NK-92 treated with Interleukin-12 subunit alpha and Interleukin-12 subunit beta, amount 100 ng/mL, for 24 hours (cell line): Measurements from ENCODE around the gene KLC3.
"Not testable (repeated sequence)": the region's sequence is repeated elsewhere in the genome, so short reads cannot be mapped to it uniquely, and the experiment has no call there.

Experiments
- DNase-seq: peaks from one replicate; lab custom pipeline; 2025; lab: John Stamatoyannopoulos, UW

Gene KLC3

DNA sequence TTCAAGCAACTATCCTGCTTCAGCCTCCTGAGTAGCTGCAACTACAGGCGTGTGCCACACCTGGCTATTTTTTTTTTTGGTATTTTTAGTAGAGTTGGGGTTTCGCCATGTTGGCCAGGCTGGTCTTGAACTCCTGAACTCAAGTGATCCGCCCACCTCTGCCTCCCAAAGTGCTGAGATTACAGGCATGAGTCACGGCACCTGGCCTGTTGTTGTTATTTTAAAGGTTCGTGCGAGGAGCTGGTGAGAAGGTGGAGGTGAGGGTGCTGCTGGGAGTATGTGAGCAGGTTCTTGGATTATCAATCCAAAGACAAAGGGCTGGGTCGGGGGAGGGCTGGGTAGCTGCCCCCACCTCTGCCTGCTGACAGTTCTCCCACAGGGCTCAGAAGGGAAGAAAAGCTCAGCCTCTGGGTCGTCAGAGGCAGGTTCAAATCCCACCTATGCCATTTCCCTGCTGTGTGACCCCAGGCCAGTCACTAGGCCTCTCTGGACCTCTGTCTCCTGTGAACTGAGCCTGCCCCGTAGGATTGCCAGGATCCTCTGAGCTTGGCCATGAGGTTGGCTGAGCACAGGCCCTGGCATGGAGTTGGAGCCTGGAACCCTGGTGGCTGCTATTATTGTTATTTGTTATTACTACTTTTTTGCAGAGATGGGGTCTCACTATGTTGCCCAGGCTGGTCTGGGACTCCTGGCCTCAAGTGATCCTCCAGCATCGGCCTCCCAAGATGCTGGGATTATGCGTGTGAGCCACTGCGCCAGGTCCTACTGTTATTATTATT is 19.4 kb upstream of the KLC3 start:
- DNase-seq: no peak

DNA sequence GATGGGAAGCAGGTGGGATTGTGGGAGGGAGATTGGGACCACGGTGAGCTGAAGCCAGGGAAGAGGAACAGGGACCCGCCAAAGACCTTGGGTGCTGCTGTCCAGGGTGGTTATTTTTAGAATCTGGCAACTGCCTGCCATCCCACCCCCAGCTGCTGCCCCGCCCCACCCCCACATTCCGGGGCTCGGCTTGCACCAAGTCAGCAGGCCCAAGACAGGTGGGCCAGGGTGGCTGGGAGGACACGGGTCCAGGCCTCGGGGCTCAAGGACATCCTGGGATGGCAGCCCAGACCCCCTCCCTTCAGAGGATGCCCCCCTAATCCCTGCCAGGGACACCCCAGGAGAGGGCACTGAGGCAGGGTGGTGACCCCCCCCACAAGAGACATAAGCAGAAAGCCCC is 18.7 kb upstream of the KLC3 start:
- no peak for DNase-seq

DNA sequence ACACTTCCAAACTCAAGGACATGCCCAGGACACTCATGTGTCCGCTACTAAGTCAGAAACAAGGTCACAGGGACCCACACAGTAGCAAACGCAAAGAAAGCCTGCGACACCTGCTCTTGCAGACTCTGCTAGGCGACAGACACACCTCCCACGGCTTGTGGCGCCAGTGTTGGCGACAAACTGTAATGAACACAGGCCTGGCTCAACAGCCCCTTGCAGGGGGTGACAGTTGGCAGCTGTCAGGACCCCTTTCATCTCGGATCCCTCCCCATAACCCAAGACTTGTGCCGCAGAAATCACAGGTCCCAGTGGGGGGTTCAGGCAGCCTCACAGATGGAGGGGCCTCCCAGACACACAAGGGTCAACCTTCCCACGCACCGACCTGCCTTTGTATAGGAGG is 18.2 kb upstream of the KLC3 start:
- no peak for DNase-seq

DNA sequence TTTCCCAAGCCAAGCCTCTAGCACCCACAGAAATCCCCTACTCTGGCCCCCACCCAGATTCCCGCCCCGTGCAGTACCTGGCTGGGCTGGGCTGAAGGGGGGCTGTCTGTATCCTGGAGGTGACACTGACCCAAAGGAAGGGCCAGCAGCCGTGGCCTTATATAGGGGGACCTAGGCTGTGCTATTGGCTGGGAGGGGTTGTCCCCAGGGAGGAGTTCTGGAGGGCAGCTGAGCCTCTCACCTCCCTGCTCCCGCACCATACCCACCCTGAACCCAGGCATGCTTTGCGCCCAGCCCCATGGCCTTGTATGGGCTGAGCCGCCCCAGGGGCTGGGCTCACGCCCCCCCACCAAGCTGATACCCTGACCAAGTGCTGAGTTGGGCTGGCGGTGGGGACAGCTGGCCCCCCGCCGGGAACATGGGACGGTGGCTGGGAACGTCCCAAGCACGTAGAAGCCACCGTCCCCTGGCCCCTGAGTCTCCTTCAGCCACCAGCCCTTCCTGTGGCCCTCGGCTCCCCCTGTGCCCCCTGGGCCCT is 17.7 kb upstream of the KLC3 start, which contains the start of gene CKM:
CKM (minus strand) TSS at position 132 of the 538 bp plus-strand sequence. CDS start 3,162 bp downstream, outside the sequence.
- DNase-seq: no peak

DNA sequence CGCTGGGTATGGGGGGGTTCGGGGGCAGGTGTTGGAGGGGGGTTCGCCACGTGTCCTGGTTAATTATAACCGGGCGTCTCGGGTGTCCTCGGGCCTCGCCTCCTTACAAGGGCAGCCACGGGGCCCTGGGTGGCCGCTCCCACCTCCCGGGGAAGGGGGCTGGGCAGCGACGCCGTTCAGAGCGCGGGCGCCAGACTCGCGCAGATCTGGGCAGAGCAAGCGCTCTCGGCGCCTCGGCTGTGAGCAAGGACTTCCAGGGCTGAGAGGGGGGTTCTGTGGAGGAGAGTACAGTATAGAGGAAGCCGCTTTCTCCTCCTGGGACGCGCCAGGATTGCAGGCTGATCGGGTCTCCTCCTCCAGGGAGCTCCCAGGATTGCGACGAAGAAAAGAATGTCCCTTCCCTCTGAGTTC is 16.9 kb upstream of the KLC3 start:
- no peak for DNase-seq

DNA sequence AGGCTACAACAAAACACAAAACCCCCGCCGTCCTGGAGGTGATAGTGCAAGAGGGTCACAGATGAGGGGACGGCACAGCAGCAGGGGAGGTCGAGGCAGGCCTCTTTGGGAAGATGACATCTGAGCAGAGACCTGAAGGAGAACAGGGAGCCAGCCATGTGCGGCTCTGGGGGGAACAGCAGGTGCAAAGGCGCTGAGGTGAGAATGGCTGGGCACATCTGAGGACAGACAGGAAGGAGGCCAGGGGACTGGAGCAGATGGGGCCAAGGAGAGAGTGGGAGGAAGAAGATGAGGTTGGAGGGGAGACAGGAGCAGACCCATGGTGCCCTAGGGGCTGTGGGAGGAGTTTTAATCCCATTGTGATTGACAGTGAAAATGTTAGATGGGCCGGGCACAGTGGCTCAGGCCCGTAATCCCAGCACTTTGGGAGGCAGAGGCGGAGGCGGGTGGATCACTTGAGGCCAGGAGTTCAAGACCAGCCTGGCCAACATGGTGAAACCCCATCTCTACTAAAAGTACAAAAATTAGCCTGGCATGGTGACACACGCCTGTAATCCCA is 16.1 kb upstream of the KLC3 start:
- DNase-seq: no peak

DNA sequence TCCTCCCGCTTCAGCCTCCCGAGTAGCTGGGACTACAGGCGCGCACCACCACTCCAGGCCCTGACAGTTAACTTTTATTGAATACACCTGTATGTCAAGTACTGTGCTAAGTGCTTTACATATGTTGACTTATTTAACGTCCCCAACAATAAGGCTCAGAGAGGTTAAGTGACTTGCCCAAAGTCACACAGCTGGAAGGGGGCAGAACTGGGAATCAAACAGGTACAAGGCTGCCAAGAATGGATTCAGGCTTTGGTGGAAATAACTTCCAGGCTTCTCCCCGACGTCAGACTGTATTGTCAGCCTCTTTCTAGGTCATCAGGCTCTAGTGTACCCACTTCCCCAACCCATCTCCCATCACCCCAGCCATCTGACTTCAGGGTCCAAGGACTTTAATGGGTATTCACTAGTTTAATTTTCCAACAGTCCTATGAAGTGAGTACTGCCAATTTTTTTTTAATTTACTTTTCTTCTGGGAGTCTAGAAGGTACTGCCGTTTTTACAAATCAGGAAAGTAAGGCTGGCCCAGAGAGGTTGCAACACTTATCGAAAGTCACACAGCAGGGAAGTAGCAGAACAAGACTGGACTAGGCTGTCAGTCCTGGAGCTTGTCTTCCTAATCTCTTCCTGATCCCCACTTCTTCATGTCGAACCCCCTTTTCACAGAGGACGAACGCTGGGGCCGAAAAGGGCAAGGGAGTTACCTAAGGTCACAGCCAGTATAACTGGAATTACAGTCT is 13.0 kb upstream of the KLC3 start:
- no peak for DNase-seq

DNA sequence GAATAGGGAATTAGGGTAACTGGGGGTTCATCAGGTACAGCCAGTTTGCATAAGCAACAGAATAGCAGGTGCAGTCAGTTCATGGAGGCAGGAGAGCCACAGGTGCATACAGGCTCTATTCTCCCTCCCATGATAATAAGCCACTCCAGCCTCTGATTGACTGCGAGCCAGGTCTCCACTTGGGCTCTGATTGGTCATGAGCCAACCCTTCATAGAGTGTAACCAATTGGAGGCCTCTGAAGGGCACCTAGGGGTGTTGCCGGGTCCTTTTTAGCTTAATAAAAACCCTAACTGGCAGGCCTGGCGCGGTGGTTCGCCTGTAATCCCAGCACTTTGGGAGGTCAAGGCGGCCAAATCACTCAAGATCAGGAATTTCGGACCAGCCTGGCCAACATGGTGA is 9.1 kb upstream of the KLC3 start:
- no peak for DNase-seq

DNA sequence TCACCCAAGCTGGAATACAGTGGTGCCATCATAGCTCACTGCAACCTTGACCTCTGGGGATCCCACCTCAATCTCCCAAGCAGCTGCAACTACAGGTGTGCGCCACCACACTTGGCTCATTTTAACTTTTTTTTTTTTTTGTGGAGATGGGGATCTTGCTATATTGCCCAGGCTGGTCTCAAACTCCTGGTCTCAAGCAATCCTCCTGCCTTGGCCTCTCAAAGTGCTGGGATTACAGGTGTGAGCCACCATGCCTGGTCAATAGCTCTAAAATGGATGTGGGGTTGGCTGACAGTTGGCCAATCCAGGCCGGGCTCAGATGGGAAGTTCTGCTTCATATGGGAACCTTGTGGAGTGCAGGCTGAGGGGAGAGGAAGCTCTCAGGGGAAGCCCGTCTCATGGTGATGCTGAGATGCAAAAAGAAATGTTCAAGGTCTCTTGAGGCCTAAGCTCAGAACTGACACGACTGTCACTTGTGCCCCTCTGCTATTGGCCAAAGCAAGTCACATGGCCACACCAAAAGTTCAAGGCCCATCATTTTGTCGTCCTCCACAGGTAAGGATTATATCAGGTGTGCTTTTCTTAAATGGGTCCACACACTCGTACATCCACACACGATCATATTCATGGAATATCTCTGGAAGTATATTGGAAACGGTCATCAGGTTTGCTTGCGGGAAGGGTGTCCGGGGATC is 6.8 kb upstream of the KLC3 start:
- DNase-seq: no peak

DNA sequence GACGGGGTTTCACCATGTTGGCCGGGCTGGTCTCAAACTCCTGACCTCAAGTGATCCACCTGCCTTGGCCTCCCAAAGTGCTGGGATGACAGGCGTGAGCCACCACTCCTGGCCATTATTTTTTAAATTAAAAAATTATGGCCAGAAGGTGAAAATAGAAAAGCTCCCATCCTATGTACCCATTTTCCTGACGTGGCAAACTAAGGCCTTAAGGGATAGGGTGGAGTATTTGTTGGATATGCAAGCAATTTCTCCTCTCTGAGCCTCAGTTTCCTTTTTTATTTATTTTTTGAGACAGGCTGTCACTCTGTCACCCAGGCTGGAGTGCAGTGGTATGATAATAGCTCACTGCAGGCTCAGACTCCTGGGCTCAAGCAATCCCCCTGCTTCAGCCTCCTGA is 5.7 kb upstream of the KLC3 start:
- not testable (repeated sequence) for DNase-seq

DNA sequence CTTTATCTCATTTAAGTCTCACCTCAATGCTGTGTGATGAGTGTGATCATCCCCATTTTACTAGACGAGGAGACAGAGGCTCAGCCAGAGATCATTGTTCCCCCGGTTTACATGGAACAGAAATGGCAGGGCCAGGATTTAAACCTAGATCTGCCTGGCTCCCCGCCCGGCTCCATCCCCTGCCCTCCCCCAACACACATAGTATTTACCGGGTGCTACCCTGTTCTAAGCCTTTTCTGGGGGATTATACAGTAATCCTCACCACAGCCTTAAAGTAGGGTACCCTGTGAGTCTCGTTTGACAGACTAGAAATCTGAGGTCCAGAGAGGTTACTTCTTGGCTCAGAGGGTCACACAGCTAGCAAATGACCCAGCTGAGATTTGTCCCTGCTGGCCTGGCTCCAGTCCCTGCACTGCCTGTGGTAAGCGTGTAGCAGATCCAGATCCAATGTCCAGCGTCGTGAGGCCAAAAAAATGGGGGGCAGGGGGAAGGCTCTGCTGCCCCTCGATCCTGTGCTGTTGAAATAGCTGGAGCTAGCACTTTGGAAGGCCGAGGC is 3.8 kb upstream of the KLC3 start:
- DNase-seq: no peak

DNA sequence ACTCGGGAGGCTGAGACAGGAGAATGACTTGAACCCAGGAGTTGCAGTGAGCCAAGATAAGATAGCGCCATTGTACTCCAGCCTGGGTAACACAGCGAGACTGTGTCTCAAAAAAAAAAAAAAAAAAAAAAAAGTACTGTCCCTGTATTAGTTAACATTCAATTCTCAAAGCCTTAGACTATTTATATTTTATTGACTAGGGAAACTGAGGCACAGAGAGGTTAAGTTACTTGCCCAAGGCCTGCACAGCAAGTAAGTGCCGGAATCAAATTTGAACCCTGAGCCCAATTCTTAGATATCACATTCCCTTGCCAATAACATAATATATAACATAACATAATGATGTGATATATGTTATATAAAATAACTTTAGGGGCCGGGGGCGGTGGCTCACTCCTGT is 921 bp upstream of the KLC3 start:
- DNase-seq: no peak

DNA sequence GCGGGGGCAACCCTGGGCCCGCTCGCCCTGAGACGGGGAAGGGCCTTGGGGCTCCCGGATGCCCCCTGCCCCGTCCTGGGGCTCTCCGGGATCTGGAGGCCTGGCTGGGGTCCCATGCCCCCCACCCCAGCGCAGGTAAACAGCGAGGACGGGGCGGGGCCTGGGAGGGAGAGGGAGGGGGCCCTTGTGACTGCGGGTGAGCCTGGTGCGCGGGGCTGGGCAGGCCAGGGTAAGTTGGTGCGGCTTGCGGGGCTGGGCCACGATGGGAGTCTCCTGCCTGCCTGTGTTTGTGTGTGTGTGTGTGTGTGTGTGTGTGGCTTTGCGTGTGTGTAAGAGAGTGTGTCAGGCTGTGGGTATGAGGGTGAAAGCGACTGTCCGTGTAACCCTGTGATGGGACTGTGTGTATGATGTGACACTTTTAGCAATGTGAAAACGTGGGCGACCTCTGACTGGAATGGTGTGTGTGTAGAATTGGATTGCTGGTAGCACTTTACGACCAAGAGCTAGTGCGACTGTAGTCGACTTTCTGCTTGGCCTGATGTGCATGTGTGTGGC is 426 bp downstream of the KLC3 start:
- DNase-seq: no peak

DNA sequence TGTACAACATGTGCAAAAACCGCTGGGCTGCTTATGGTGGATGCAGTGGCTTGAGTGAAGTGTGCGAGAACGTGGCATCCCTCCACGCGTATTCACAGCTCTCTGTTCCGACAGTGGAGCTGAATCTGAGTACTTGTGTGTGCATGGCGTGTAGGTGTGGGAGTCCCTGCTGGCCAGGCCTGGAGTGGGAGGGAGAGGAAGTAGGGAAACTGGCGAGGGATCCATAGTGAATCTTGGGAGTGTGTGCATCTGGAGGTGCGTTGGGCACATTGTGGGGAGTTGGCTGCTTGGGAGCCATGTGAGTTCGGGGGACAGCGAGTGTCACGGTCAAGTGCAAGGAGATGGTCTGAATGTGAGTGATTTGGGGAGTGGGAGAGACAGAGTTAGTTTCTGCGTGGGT is 2.4 kb downstream of the KLC3 start:
- DNase-seq: no peak

DNA sequence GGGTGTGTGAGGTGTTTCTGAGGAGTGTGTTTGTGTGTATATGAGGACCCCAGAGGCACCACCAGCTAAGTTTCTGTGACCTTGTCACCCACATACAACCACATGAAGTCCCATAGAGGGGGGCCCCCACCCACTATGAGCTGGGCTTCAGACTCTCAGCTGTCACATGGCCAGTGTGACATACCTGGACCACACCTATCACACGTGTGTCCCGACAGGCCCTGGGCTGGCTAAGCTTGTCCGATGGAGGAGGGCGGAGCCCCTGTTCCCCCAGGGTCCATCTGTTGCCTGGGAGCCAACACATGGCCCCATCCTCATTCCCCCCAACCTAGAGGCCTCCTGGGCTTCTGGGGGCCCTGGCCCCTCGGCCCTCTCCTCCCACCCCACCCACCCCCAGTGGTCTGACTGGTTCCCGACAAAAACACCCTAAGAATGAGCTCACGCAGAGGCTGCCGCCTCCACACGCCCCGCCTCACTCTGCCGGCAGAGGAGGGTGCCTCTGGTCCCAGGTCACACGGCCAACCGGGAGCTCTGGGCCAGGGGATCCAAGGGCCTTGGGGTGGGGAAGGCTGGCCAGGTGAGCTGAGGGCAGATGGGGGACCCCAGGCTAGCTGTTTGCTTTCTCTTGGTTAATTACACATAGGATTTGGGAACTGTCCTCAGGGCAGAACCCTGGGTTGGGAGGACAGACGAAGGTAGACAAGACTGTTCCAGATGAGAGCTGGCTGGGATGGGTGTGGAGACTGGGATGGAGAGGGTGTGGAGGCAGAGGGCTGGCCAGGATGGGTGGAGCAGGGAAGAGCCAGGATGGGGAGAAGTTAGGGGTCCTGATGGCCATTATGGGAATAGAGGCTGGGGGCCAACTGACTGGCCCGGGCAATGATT is 4.3 kb downstream of the KLC3 start:
- DNase-seq: no peak

DNA sequence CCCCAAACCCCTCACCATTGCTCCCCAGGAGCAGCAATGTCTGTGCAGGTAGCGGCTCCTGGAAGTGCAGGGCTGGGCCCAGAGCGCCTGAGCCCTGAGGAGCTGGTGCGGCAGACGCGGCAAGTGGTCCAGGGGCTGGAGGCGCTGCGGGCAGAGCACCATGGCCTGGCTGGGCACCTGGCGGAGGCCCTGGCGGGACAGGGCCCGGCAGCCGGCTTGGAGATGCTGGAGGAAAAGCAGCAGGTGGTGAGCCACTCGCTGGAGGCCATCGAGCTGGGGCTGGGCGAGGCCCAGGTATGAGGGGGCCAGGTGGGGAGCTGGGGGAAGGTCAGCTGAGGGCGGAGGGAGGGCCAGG is 4.9 kb downstream of the KLC3 start:
- DNase-seq: no peak

DNA sequence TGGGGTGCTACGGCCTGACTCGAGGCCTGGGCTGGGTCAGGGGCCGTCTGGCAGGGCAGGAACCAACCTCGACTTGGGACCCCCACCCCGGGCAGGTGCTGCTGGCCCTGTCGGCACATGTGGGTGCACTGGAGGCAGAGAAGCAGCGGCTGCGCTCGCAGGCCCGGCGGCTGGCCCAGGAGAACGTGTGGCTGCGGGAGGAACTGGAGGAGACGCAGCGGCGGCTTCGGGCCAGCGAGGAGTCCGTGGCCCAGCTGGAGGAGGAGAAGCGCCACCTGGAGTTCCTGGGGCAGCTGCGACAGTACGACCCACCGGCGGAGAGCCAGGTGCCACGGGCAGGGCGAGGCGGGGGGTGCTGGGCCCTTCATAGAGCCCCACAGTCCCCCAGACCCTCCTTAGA is 5.9 kb downstream of the KLC3 start:
- no peak for DNase-seq

DNA sequence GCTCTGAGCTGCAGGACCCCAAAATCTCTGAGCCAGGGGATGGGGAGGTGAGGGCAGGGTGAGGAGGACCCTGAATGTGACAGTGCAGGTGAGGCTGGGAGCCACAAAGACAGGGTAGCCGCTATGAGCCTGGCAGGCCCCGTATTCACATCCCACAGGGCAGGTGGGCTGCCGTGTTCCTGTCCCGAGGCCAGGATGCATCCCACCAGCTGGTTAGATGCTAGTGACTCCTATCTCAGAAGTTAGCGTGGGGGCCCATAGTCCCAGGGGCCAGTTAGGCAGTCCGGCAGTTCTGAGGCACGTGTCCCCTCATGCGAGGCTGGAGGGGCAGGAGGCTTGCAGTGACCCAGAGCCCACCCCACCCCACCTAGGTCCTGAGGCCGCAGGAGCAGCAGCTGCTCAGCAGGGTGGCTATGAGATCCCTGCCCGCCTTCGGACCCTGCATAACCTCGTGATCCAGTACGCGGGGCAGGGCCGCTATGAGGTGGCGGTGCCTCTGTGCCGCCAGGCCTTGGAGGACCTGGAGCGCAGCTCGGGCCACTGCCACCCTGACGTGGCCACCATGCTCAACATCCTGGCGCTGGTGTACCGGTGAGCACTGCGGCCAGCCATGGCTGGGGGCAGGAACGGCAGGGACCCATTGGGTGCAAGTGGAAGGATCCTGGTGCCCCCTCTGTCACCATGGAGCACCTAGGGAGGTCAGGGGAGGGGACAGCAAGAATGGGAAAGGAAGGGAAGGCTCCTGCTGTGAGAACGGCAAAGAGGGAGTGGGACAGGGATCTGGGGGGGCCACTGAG is 7.2 kb downstream of the KLC3 start:
- DNase-seq: no peak

DNA sequence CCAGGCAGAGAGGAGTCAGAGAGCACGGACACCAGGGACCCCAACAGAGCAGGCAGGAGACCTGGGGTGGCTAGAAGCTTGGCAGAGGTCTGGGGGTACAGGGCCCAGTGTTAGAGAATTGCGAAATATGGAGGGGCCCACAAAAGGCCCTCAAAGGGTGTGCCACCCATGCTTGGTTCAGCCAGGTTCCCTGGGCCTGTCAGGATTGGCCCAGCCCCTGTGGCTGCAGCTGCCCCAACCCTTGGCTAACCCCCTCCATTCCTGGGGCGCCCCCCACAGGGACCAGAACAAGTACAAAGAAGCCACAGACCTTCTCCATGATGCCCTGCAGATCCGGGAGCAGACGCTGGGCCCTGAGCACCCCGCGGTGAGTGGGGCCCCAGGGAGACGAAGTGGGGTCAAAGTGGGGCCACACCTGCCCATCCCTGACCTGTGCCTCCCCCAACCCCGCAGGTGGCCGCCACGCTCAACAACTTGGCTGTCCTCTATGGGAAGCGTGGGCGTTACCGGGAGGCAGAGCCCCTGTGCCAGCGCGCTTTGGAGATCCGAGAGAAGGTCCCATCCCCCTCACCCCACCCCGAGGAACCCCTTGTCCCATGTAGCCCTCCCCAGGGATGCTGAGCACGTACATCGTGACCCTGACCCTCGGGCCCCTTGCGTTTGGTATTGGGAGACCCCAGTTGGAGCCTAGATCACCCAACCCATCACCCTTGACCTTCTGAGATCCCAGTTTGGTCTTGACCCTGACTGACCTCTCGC is 8.0 kb downstream of the KLC3 start:
- no peak for DNase-seq
